ES-I3 (cell line): ENCODE data around the gene CLNK.
"Not testable (repeated sequence)": the region's sequence is repeated elsewhere in the genome, so short reads cannot be mapped to it uniquely, and the experiment has no call there.

Source experiments
- H3K36me3 ChIP-seq: 2 replicates; pipeline ENCODE4 v1.6.1; 2013; ENCODE audit warnings: mild to moderate bottlenecking, low read length, control low read depth, moderate library complexity; ENCODE audit not compliant: insufficient read depth
- H3K4me1 ChIP-seq: 2 replicates; pipeline ENCODE4 v1.6.1; 2013; ENCODE audit warnings: mild to moderate bottlenecking, control low read depth, low read length; ENCODE audit not compliant: insufficient read depth
- H3K9ac ChIP-seq: 2 replicates; pipeline ENCODE4 v1.6.1; 2013; ENCODE audit warnings: low read depth, mild to moderate bottlenecking, low read length, moderate library complexity
- H3K9me3 ChIP-seq: 2 replicates; pipeline ENCODE4 v1.6.1; 2013; ENCODE audit warnings: mild to moderate bottlenecking, low read length, moderate library complexity; ENCODE audit not compliant: control insufficient read depth, insufficient read depth

Gene CLNK

GRCh38 chr4:10577508-10578426 is 106.8 kb downstream of the CLNK start:
- Histone ChIP-seq H3K36me3 (no peaks in the 10 kb centered on the region), H3K4me1 (peaks cover 18% of the 10 kb centered on the region; the same call in 1 of the 2 replicates), H3K9me3 (no peaks in the 10 kb centered on the region), H3K9ac (no peak overlapping the region)

DNA sequence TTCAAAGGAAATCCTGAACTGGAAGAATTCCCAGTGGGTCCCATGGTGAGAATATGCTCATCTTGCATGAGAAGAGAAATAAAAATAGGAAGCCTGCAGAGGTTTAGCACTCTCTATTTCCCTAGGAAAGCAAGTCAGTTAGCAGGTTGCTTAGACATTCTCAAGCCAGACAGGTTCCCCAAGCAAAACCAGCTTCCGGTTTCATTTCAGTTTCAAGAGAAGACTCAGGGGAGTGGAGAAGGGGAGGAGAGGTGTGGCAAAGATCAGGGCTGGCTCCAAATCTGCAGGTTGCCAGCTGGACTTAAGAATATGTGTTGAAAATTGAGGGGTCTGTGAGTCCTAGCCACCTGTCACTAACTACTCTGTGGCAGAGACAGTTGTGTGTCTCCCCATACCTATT is 107.5 kb downstream of the CLNK start:
- peaks cover 18% of the 10 kb centered on the region; the same call in 1 of the 2 replicates for H3K4me1 ChIP-seq
- H3K9me3 ChIP-seq = no peaks in the 10 kb centered on the region
- H3K9ac ChIP-seq = no peak overlapping the region
- H3K36me3 ChIP-seq = no peaks in the 10 kb centered on the region

GRCh38 chr4:10576236-10576635 is 108.3 kb downstream of the CLNK start:
- Histone ChIP-seq H3K9ac (no peak overlapping the region), H3K4me1 (peaks cover 14% of the 10 kb centered on the region; the same call in 1 of the 2 replicates), H3K9me3 (no peaks in the 10 kb centered on the region), H3K36me3 (no peaks in the 10 kb centered on the region)

DNA sequence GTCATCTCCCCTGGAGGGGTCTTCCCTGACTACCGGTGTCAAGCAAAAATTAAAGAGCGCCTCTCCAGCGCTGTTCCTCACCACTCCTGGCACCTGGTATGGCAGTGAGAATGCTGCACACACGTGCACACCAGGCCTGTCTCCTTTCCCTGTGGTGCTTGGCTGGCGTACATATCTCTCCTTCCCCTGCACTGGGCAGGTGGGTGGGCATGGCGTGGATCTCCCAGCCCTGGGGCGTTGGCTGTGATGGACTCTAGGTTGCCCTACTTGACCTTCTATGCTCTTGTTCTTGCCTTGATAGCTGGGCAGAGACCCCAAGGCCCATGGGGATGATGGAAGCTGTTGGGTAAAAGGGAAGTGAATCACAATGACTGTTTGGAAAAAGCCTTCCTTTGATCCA is 109.2 kb downstream of the CLNK start:
- Histone ChIP-seq H3K9me3 (no peaks in the 10 kb centered on the region), H3K4me1 (peaks cover 14% of the 10 kb centered on the region; the same call in 1 of the 2 replicates)

GRCh38 chr4:10574553-10574952 is 110.0 kb downstream of the CLNK start:
- not testable (repeated sequence) for H3K9me3 ChIP-seq, H3K9ac ChIP-seq, H3K36me3 ChIP-seq, H3K4me1 ChIP-seq

More for the DNA sequence above, 109.2 kb downstream of the CLNK start:
- Histone ChIP-seq H3K9ac (no peak overlapping the region), H3K36me3 (no peaks in the 10 kb centered on the region)

DNA sequence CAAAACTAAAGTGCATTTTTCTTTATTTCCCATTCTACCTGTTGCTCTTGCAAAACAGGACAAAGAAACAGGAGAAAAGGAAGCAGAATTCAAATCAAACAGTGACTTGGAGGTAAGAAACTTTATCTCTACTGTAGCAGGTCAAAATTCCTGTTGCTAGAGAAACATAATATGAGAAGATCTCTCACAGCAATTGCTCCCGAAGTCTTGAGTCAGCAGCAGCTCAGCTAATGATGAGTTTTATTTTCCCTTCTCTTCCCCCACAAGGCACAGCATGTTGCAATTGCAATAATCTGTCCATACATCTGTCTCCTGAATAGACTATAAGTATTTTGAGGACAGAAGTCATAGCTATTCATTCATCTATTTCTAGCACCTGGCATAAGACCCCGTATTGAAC is 112.7 kb downstream of the CLNK start:
- no peaks in the 10 kb centered on the region for H3K36me3 ChIP-seq
- no peak overlapping the region for H3K9ac ChIP-seq
- peaks cover 6% of the 10 kb centered on the region; the same call in 1 of the 2 replicates for H3K4me1 ChIP-seq
- H3K9me3 ChIP-seq = no peaks in the 10 kb centered on the region

GRCh38 chr4:10569491-10569890 is 115.1 kb downstream of the CLNK start:
- H3K9me3 ChIP-seq = no peaks in the 10 kb centered on the region
- H3K9ac ChIP-seq = no peak overlapping the region
- H3K36me3 ChIP-seq = no peaks in the 10 kb centered on the region
- peaks cover 6% of the 10 kb centered on the region; the same call in 1 of the 2 replicates for H3K4me1 ChIP-seq

GRCh38 chr4:10567766-10568165 is 116.8 kb downstream of the CLNK start:
- H3K9ac ChIP-seq = no peak overlapping the region
- H3K9me3 ChIP-seq = no peaks in the 10 kb centered on the region
- H3K4me1 ChIP-seq = no peaks in the 10 kb centered on the region
- no peaks in the 10 kb centered on the region for H3K36me3 ChIP-seq

- Histone ChIP-seq H3K4me1 (no peaks in the 10 kb centered on the region), H3K9ac (no peak overlapping the region), H3K9me3 (no peaks in the 10 kb centered on the region), H3K36me3 (no peaks in the 10 kb centered on the region)
These were observed 119.3 kb downstream of the CLNK start for GRCh38 chr4:10565166-10565780.

GRCh38 chr4:10554694-10555093 is 129.9 kb downstream of the CLNK start:
- no peaks in the 10 kb centered on the region for H3K4me1 ChIP-seq
- H3K36me3 ChIP-seq = no peaks in the 10 kb centered on the region
- no peak overlapping the region for H3K9ac ChIP-seq
- no peaks in the 10 kb centered on the region for H3K9me3 ChIP-seq

- H3K9ac ChIP-seq = no peak overlapping the region
- H3K36me3 ChIP-seq = no peaks in the 10 kb centered on the region
- H3K4me1 ChIP-seq = no peaks in the 10 kb centered on the region
- H3K9me3 ChIP-seq = no peaks in the 10 kb centered on the region
These were observed 130.4 kb downstream of the CLNK start for GRCh38 chr4:10554121-10554520.

DNA sequence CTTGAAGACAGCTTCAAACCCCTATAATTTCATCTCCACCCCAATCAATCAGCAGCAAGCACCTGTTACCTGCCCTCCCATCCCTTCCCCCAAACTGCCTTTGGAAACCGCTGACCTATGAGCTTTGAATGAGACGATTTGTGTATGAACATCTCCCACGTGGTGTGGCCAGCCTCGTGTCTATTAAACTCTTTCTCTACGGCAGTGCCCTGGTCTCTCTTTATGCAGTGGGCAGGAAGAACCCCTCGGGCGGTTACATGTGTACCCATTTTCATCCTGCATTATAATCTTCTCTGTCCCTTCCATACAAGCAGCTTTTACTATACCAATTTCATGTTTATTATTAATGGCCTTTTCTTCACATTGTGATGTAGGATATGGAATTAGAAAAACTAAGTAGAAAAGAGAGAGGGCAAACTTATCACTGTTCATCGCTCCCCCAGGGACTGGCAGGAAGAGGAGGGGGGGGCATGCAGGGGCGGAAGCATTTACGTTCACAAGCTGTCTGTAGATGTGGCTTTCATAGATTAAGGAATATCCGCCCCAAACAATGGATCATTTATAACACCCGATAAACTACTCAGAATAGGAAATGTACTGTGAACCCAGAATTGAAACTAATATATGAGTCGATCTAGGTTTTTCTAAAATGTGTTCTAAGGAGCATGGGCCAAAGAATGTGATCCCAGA is 131.8 kb downstream of the CLNK start:
- H3K9me3 ChIP-seq = no peaks in the 10 kb centered on the region
- no peaks in the 10 kb centered on the region for H3K4me1 ChIP-seq
- H3K36me3 ChIP-seq = no peaks in the 10 kb centered on the region
- no peak overlapping the region for H3K9ac ChIP-seq

DNA sequence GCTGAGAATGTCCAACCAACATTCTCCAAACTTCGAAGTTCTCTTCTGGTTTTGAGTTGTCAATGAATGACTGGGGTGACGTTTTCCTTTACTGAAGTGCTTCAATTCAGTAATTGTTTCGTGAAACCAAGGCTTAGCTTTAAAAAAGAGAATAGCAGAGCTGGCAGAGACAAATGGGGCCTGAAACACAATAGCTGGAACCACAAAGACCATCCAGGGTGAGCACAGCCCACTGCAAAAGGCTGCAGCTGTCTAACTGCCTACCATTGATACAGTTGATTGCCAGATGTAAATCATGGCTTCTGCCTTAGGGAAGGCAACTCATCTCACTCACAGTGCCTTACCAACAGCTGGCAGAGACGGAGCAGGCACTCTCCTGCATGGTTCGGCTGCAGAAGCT is 148.7 kb downstream of the CLNK start:
- Histone ChIP-seq H3K36me3 (no peaks in the 10 kb centered on the region), H3K9me3 (no peaks in the 10 kb centered on the region), H3K9ac (no peak overlapping the region), H3K4me1 (peaks cover 5% of the 10 kb centered on the region)

DNA sequence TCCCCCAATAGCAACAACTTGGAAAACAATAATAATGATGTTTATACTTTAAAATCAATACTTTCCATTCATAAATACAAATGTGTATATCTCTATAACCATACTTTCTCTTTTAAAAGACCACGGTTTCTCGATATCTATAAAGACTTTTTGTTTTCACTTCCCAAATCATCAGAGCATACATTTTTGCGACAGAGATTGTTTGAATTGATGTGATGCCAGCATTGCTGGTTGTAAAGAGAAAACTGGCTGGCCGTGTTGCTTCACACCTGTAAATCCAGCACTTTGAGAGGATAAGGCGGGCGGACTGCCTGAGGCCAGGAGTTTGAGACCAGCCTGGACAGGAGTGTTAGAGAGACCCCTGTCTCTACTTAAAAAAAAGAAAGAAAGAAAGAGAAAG is 149.7 kb downstream of the CLNK start:
- no peaks in the 10 kb centered on the region for H3K36me3 ChIP-seq
- no peak overlapping the region for H3K9ac ChIP-seq
- peaks cover 5% of the 10 kb centered on the region for H3K4me1 ChIP-seq
- no peaks in the 10 kb centered on the region for H3K9me3 ChIP-seq
